IMR-90 (cell line): ENCODE data around the gene CEP63. TPM values are rescaled to one million over a fixed set of nuclear protein-coding genes. Genes with fewer than 3 reads are reported as not detected.

ENCODE experiments used
- ATAC-seq: fragments of 200-7000 bp; cut with Tn5 transposase; 2 replicates; pipeline ENCODE4 v1.9.1; 2020; ENCODE audit warnings: low read depth, mild to moderate bottlenecking, moderate library complexity
- BruUV-seq: library from RNA; stranded (reverse); fragments of 400-500 nt; replicated peaks from 2 replicates; lab custom pipeline; 2021; lab: Mats Ljungman, UMichigan
- CTCF ChIA-PET: fragments of 300-600 bp; formaldehyde crosslinking; extraction: SDS; loops from one replicate; lab custom pipeline; 2021; ENCODE audit warnings: antibody characterized with exemption; lab: Yijun Ruan, JAX
- POLR2A ChIA-PET: fragments of 300-600 bp; sonication (Branson Sonifier 250); formaldehyde crosslinking; loops from one replicate; lab custom pipeline; 2022; ENCODE audit warnings: antibody characterized with exemption; ENCODE audit not compliant: unreplicated experiment; lab: Charles Lee
- DNase-seq: peaks from one replicate; pipeline ENCODE4 v3.0.0; 2013
- H2AFZ ChIP-seq: replicated peaks from 2 replicates; pipeline ENCODE3; 2013; ENCODE audit warnings: low read length, mild to moderate bottlenecking; ENCODE audit not compliant: poor library complexity
- H2AK5ac ChIP-seq: 2 replicates; pipeline ENCODE4 v1.6.1; 2013; ENCODE audit warnings: low read depth, low read length, inconsistent platforms
- H2AK9ac ChIP-seq: replicated peaks from 2 replicates; pipeline ENCODE3; 2013; ENCODE audit warnings: mild to moderate bottlenecking, low read depth, low read length, moderate library complexity; ENCODE audit not compliant: poor library complexity
- H2BK120ac ChIP-seq: 2 replicates; pipeline ENCODE4 v1.6.1; 2013; ENCODE audit warnings: low read depth, low read length, inconsistent platforms
- H2BK15ac ChIP-seq: 3 replicates; pipeline ENCODE4 v1.6.1; 2013; ENCODE audit warnings: low read depth, low read length, inconsistent platforms
- H2BK20ac ChIP-seq: 2 replicates; pipeline ENCODE4 v1.6.1; 2013; ENCODE audit warnings: low read depth, mild to moderate bottlenecking, inconsistent platforms, low read length, moderate library complexity
- H2BK5ac ChIP-seq: 2 replicates; pipeline ENCODE4 v1.6.1; 2013; ENCODE audit warnings: mild to moderate bottlenecking, low read depth, low read length, inconsistent platforms; ENCODE audit not compliant: poor library complexity, severe bottlenecking
- H3K14ac ChIP-seq: replicated peaks from 2 replicates; pipeline ENCODE4 v1.6.1; 2013; ENCODE audit warnings: low read depth, low read length, inconsistent platforms
- H3K18ac ChIP-seq: 2 replicates; pipeline ENCODE4 v1.6.1; 2013; ENCODE audit warnings: low read depth, low read length, control low read depth
- H3K23ac ChIP-seq: 2 replicates; pipeline ENCODE4 v1.6.1; 2013; ENCODE audit warnings: low read depth, low read length, inconsistent platforms
- H3K27ac ChIP-seq: 2 replicates; pipeline ENCODE4 v1.5.1; 2013; ENCODE audit warnings: mild to moderate bottlenecking, control low read depth, low read length; ENCODE audit not compliant: insufficient read depth
- H3K27me3 ChIP-seq: 2 replicates; pipeline ENCODE4 v1.6.1; 2013; ENCODE audit warnings: low read length; ENCODE audit not compliant: control insufficient read depth, insufficient read depth
- H3K36me3 ChIP-seq: 2 replicates; pipeline ENCODE4 v1.6.1; 2013; ENCODE audit warnings: low read length, mixed read lengths; ENCODE audit not compliant: control insufficient read depth, insufficient read depth
- H3K4ac ChIP-seq: 2 replicates; pipeline ENCODE4 v1.6.1; 2013; ENCODE audit warnings: low read depth, low read length, inconsistent platforms
- H3K4me1 ChIP-seq: 2 replicates; pipeline ENCODE4 v1.6.1; 2013; ENCODE audit warnings: low read length, mixed read lengths; ENCODE audit not compliant: control insufficient read depth, insufficient read depth
- H3K4me2 ChIP-seq: 2 replicates; pipeline ENCODE4 v1.6.1; 2013; ENCODE audit warnings: low read depth, mild to moderate bottlenecking, control low read depth, low read length, moderate library complexity
- H3K4me3 ChIP-seq: 2 replicates; pipeline ENCODE4 v1.5.1; 2013; ENCODE audit warnings: low read depth, mild to moderate bottlenecking, control low read depth, low read length, moderate library complexity; ENCODE audit not compliant: insufficient read depth
- H3K56ac ChIP-seq: 2 replicates; pipeline ENCODE4 v1.6.1; 2013; ENCODE audit warnings: low read length, inconsistent platforms; ENCODE audit not compliant: insufficient read depth; ENCODE audit errors: extremely low read depth
- H3K79me1 ChIP-seq, 2 experiments: 2 replicates each; pipeline ENCODE4 v1.6.1; 2013; ENCODE audit warnings: low read length in 2 of 2, inconsistent platforms in 1 of 2, low read depth in 1 of 2
- H3K9ac ChIP-seq: 2 replicates; pipeline ENCODE4 v1.6.1; 2013; ENCODE audit warnings: low read depth, low read length, control low read depth
- H3K9me1 ChIP-seq: 2 replicates; pipeline ENCODE4 v1.6.1; 2013; ENCODE audit warnings: low read length, inconsistent platforms; ENCODE audit not compliant: insufficient read depth
- H3K9me3 ChIP-seq: 2 replicates; pipeline ENCODE4 v1.6.1; 2013; ENCODE audit warnings: low read length; ENCODE audit not compliant: control insufficient read depth, insufficient read depth
- H4K20me1 ChIP-seq: 2 replicates; pipeline ENCODE4 v1.6.1; 2013; ENCODE audit warnings: low read length, inconsistent platforms; ENCODE audit not compliant: insufficient read depth
- H4K5ac ChIP-seq: 2 replicates; pipeline ENCODE4 v1.6.1; 2013; ENCODE audit warnings: mild to moderate bottlenecking, low read depth, low read length, control low read depth
- H4K8ac ChIP-seq, 2 experiments: 2 replicates each; pipeline ENCODE4 v1.6.1; 2013; ENCODE audit warnings: low read depth in 2 of 2, low read length in 2 of 2, control low read depth in 1 of 2, inconsistent platforms in 1 of 2
- H4K91ac ChIP-seq: 2 replicates; pipeline ENCODE4 v1.6.1; 2013; ENCODE audit warnings: low read depth, low read length, inconsistent platforms; ENCODE audit not compliant: insufficient read depth
- BHLHE40 ChIP-seq: fragments of 150-350 bp; IDR thresholded peaks from 2 replicates; pipeline ENCODE4 v1.6.1; 2016; ENCODE audit warnings: mild to moderate bottlenecking, low read depth, low read length
- CEBPB ChIP-seq: IDR thresholded peaks from 2 replicates; pipeline ENCODE4 v1.6.1; 2012; ENCODE audit warnings: low read depth, low read length, improper control_type of control experiment
- CHD1 ChIP-seq: IDR thresholded peaks from 2 replicates; pipeline ENCODE4 v1.6.1; 2012; ENCODE audit warnings: low read depth, low read length, improper control_type of control experiment
- FOS ChIP-seq: fragments of 150-350 bp; IDR thresholded peaks from 2 replicates; pipeline ENCODE4 v1.6.1; 2016; ENCODE audit warnings: low read depth, low read length
- MAFK ChIP-seq: IDR thresholded peaks from 2 replicates; pipeline ENCODE4 v1.6.1; 2012; ENCODE audit warnings: low read depth, low read length, improper control_type of control experiment
- MXI1 ChIP-seq: IDR thresholded peaks from 2 replicates; pipeline ENCODE4 v1.6.1; 2012; ENCODE audit warnings: low read depth, mild to moderate bottlenecking, low read length, moderate library complexity, borderline replicate concordance
- NFE2L2 ChIP-seq: fragments of 150-350 bp; IDR thresholded peaks from 2 replicates; pipeline ENCODE4 v1.6.1; 2016; ENCODE audit warnings: low read depth, mild to moderate bottlenecking, low read length
- POLR2A ChIP-seq: IDR thresholded peaks from 2 replicates; pipeline ENCODE4 v1.6.1; 2012; ENCODE audit warnings: mild to moderate bottlenecking, low read depth, low read length
- RAD21 ChIP-seq: IDR thresholded peaks from 2 replicates; pipeline ENCODE4 v1.6.1; 2012; ENCODE audit warnings: low read length, improper control_type of control experiment
- RCOR1 ChIP-seq: IDR thresholded peaks from 2 replicates; pipeline ENCODE4 v1.6.1; 2012; ENCODE audit warnings: mild to moderate bottlenecking, low read length, improper control_type of control experiment; ENCODE audit not compliant: insufficient replicate concordance
- RFX5 ChIP-seq: IDR thresholded peaks from 2 replicates; pipeline ENCODE4 v1.8.0; 2012; ENCODE audit warnings: low read depth, mild to moderate bottlenecking, low read length, moderate library complexity
- WGBS, 2 experiments: methylation state at CpG; one replicate each; pipeline versions ENCODE4 v1.1.5 to v1.1.7; 2013; ENCODE audit warnings: missing lambda C conversion rate in 2 of 2; ENCODE audit not compliant: insufficient read length in 1 of 2; ENCODE audit errors: extremely low coverage in 2 of 2; 5-methylcytosine and 5-hydroxymethylcytosine counted together
- dilution Hi-C: fragments of 300-500 bp; cut with HindIII; formaldehyde crosslinking; loops from one replicate; pipeline ENCODE4 v1.14.3; 2018; ENCODE audit warnings: low sequenced_read_pairs; ENCODE audit not compliant: unreplicated experiment
- in situ Hi-C: fragments of 300-500 bp; cut with MboI; formaldehyde crosslinking; loops from 3 replicates; pipeline ENCODE4 v1.14.3; 2019; ENCODE audit warnings: low sequenced_read_pairs, inconsistent platforms, mixed read lengths
- intact Hi-C: fragments of 100-400 bp; cut with micrococcal nuclease; formaldehyde crosslinking; loops from 2 replicates; pipeline ENCODE4 v1.10.0; 2022
- polyA plus RNA-seq, 3 experiments: library from polyadenylated mRNA; depleted of rRNA; stranded (reverse); fragments of >200 nt; gene quantifications; 2 replicates each; pipeline ENCODE4 v1.2.3, GENCODE V29; 2012; ENCODE audit warnings: low replicate concordance in 1 of 3
- total RNA-seq: library from RNA; depleted of rRNA; stranded (reverse); fragments of >200 nt; gene quantifications from 2 replicates; pipeline ENCODE4 v1.2.3, GENCODE V29; 2012
- TF ChIP-seq, protein P1 (sequence below): fragments of 150-350 bp; IDR thresholded peaks from 2 replicates; pipeline ENCODE4 v1.6.1; 2017; ENCODE audit warnings: mild to moderate bottlenecking, antibody characterized with exemption, low read length, low read depth
- TF ChIP-seq, protein P2 (sequence below): conservative IDR thresholded peaks from 2 replicates; pipeline ENCODE4 v1.5.1; 2012; ENCODE audit warnings: mild to moderate bottlenecking, low read depth, low read length, improper control_type of control experiment
- TF ChIP-seq, protein P3 (sequence below): fragments of 150-350 bp; IDR thresholded peaks from 2 replicates; pipeline ENCODE4 v1.6.1; 2016; ENCODE audit warnings: low read depth, mild to moderate bottlenecking, low read length, moderate library complexity, borderline replicate concordance

The CEP63 gene
- total and polyA plus RNA-seq, 2 of the 4 experiments (the other 2 are of a cell fraction): 6.5 to 9.1 TPM

DNA sequence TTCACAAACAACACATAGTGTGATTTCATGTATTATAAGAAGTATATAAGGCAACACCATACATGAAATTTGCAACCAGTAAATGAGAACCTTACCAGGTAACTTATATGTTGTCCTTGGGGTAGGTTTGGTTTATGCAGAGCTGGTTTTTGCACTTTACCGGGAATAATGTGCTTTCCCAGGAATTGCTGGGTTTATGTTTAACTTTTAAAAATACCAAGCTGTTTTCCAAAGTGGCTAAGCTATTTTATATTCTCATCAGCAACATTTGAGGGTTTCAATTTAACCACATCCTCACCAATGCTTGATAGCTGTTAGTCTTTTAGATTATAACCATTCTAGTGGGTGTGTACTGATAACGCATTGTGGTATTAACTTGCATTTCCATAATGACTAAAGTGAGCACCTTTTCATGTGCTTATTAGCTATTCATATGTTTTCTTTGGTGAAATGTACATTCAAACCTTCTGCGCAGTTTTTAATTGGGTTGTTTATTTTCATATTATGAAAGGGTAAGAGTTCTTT lies 93.3 kb downstream of the CEP63 start:
- in situ Hi-C loops: no loop called here
- no peak overlapping the region for H3K14ac ChIP-seq
- dilution Hi-C loops: no loop called here
- no peak overlapping the region for H4K5ac ChIP-seq
- no peak overlapping the region for H3K4me2 ChIP-seq
- no peak overlapping the region for H2BK15ac ChIP-seq
- no peaks in the 10 kb centered on the region for H3K36me3 ChIP-seq
- POLR2A ChIA-PET: no interaction called here
- no peaks in the 10 kb centered on the region for H3K9me3 ChIP-seq
- no peak overlapping the region for H2BK5ac ChIP-seq
- H2AK5ac ChIP-seq: no peak overlapping the region
- H3K4me3 ChIP-seq: no peak overlapping the region
- no CpG with 5 or more reads among the region's 3 CpGs for WGBS, 2 experiments
- DNase-seq (no peak), ATAC-seq (no peak)
- no peak overlapping the region for H3K27ac ChIP-seq
- no peak overlapping the region for H3K23ac ChIP-seq
- H2BK120ac ChIP-seq: no peak overlapping the region
- no peak overlapping the region for H2AK9ac ChIP-seq
- no TSS peak for BruUV-seq
- H3K9ac ChIP-seq: no peak overlapping the region
- H3K4ac ChIP-seq: no peak overlapping the region
- no peaks in the 10 kb centered on the region for H3K27me3 ChIP-seq
- no peak overlapping the region for H3K18ac ChIP-seq
- no peaks in the 10 kb centered on the region for H3K4me1 ChIP-seq
- H3K56ac ChIP-seq: no peak overlapping the region
- TF ChIP-seq MAFK (no peak), RCOR1 (no peak), NFE2L2 (no peak), RAD21 (no peak), CHD1 (no peak), RFX5 (no peak), POLR2A (no peak), FOS (no peak), BHLHE40 (no peak), MXI1 (no peak), CEBPB (no peak)
- TF ChIP-seq, protein P1, sequence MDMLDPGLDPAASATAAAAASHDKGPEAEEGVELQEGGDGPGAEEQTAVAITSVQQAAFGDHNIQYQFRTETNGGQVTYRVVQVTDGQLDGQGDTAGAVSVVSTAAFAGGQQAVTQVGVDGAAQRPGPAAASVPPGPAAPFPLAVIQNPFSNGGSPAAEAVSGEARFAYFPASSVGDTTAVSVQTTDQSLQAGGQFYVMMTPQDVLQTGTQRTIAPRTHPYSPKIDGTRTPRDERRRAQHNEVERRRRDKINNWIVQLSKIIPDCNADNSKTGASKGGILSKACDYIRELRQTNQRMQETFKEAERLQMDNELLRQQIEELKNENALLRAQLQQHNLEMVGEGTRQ: no peak
- TF ChIP-seq, protein P2, sequence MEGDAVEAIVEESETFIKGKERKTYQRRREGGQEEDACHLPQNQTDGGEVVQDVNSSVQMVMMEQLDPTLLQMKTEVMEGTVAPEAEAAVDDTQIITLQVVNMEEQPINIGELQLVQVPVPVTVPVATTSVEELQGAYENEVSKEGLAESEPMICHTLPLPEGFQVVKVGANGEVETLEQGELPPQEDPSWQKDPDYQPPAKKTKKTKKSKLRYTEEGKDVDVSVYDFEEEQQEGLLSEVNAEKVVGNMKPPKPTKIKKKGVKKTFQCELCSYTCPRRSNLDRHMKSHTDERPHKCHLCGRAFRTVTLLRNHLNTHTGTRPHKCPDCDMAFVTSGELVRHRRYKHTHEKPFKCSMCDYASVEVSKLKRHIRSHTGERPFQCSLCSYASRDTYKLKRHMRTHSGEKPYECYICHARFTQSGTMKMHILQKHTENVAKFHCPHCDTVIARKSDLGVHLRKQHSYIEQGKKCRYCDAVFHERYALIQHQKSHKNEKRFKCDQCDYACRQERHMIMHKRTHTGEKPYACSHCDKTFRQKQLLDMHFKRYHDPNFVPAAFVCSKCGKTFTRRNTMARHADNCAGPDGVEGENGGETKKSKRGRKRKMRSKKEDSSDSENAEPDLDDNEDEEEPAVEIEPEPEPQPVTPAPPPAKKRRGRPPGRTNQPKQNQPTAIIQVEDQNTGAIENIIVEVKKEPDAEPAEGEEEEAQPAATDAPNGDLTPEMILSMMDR: no peak
- TF ChIP-seq, protein P3, sequence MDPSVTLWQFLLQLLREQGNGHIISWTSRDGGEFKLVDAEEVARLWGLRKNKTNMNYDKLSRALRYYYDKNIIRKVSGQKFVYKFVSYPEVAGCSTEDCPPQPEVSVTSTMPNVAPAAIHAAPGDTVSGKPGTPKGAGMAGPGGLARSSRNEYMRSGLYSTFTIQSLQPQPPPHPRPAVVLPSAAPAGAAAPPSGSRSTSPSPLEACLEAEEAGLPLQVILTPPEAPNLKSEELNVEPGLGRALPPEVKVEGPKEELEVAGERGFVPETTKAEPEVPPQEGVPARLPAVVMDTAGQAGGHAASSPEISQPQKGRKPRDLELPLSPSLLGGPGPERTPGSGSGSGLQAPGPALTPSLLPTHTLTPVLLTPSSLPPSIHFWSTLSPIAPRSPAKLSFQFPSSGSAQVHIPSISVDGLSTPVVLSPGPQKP: no peak
- no peaks in the 10 kb centered on the region for H3K9me1 ChIP-seq
- CTCF ChIA-PET: no interaction called here
- no peaks in the 10 kb centered on the region for H4K20me1 ChIP-seq
- intact Hi-C loops: no loop called here
- H3K79me1 ChIP-seq: no peaks in the 10 kb centered on the region
- no peak overlapping the region for H2AFZ ChIP-seq
- no peak overlapping the region for H4K8ac ChIP-seq
- H2BK20ac ChIP-seq: no peak overlapping the region
- no peak overlapping the region for H4K91ac ChIP-seq
